ENCODE results near the gene BRINP1.

The BRINP1 gene

DNA sequence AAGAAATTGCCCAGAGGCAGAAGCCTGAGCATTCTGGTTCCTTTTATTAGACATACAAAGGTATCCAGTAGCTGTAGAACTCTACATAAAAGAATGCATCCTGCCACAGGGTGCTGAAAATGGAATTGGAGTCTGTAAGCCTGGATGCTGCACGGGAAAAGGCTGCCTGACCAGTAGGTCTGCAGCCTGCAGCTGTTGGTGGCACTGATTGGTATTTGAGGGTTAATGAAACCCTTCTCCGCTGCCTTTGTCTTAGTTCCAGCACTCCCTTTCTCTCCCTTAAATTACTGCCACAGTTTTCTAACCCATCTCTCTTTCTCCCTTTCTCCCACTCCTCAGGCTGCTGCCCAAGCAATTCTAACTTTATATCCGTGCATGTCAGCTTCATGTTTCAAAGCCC, 64.7 kb downstream of the BRINP1 start:
- CTCF ChIA-PET: no interaction called here

GRCh38 chr9:119302988-119303698, 66.1 kb downstream of the BRINP1 start:
- DNase-seq (ENCODE audit: low read depth, low spot score): no peak
- ChIA-PET CTCF (no interaction called here), POLR2A (no interaction called here)
- H3K4me3 ChIP-seq (ENCODE audit: low read depth, low read length): no peak overlapping the region
- no peak for TF ChIP-seq CTCF (IDR thresholded peaks at IDR 0.05; ENCODE audit: insufficient read depth, low read length, missing control alignments)

More for the DNA sequence above, 64.7 kb downstream of the BRINP1 start:
- no peak overlapping the region for H3K4me3 ChIP-seq (ENCODE audit: low read depth, low read length)
- TF ChIP-seq CTCF (IDR thresholded peaks at IDR 0.05; ENCODE audit: insufficient read depth, low read length, missing control alignments): no peak
- POLR2A ChIA-PET: no interaction called here
- no peak for DNase-seq (ENCODE audit: low read depth, low spot score)

DNA sequence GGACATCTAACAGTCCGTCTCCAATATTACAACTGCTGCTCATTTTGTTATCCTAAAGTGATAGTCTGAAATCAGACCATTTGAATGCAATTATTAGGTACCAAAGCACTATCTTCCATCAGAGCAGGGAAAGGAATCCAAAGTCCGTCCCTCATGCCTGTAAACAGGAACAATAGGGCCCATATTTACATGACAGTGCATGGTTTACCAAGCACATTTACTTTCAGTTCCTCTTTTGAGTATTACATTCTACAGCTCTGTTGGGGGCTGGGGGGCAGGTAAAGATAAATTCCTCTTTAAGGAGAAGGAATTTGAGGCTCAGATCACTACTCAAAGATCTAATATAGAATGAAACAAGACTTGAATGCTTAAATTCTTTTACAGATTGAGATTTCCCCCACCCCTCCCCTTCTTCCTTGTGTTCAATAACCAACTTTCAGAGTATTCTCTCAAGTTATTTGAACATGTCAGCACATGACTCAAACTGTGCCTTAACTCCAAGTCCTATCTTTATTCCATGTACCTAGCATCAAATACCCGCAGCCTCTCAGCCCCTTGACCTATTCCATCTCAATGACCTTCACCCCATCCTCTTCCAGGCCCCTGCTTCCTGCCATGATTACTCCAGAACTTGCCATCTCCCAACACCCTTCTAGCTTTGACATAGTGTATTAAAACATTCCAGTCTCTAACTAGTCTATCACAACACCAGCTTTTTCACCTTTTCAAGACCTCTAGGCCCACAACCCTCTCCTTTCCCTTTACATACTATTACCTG, 71.0 kb downstream of the BRINP1 start:
- no peak overlapping the region for H3K4me3 ChIP-seq (ENCODE audit: low read depth, low read length)
- no peak for TF ChIP-seq CTCF (IDR thresholded peaks at IDR 0.05; ENCODE audit: insufficient read depth, low read length, missing control alignments)
- CTCF ChIA-PET: no interaction called here
- POLR2A ChIA-PET: no interaction called here
- DNase-seq (ENCODE audit: low read depth, low spot score): no peak

DNA sequence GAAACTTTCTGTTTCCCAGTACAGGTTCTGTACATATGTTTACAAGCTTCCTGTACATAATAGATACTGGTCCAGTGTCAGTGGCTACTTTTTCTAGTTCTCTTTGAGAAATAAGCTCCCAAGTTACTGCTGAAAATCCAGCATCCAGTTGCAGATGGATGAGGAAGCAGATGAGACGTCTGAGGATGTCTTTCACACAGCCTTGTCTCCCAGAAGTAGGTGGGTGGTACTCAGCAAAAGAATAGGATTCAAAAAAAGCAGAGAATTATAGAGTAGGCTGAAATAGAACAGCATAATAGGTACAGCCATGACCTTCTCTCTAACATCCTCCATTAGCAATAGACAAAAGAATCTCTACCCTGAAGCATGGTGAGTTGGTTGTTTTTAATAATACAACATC, 77.7 kb downstream of the BRINP1 start:
- no peak for TF ChIP-seq CTCF (IDR thresholded peaks at IDR 0.05; ENCODE audit: insufficient read depth, low read length, missing control alignments)
- ChIA-PET POLR2A (no interaction called here), CTCF (no interaction called here)
- H3K4me3 ChIP-seq (ENCODE audit: low read depth, low read length): no peak overlapping the region
- DNase-seq (ENCODE audit: low read depth, low spot score): no peak

DNA sequence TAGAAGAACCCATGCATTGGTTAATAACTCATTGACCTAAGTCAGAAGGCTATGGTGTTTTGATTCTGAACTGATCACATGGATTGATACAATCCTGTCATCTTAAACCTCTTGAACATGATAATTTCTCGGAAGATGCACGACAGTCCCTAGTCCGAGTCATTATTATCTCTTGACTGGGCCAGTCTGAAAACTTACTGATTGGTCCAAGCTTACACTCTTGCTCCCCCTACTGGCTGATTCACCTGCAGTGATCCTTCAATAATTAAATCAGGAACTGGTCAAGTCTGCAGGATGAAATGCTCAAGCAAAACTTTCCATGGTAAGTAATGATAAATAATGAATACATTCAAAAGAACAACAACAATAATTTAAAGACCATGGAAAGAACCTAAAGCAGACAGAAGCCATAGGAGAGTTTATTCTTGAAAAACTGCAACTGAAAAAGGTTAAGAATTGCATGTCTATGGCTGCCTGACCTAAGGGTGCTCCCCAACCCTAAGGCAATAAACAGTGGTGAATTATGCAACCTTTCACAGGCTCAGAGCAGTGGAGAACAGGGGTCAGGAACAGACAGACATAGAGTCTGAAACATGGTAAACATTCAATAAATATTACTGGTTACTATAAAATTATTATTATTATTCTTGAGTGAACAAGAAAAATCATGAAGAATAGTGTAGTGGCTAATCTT, 79.3 kb downstream of the BRINP1 start:
- no peak overlapping the region for H3K4me3 ChIP-seq (ENCODE audit: low read depth, low read length)
- CTCF ChIA-PET: no interaction called here
- POLR2A ChIA-PET: no interaction called here
- no peak for TF ChIP-seq CTCF (IDR thresholded peaks at IDR 0.05; ENCODE audit: insufficient read depth, low read length, missing control alignments)
- DNase-seq (ENCODE audit: low read depth, low spot score): no peak
